NB4 (cell line): Measurements from ENCODE around the gene CDKL4.
A peak's percentile ranks its signal among the peaks of the same experiment; 100 is the strongest.
"Not testable (repeated sequence)": the region's sequence is repeated elsewhere in the genome, so short reads cannot be mapped to it uniquely, and the experiment has no call there.

Experiments
- DNase-seq: peaks from one replicate; pipeline ENCODE4 v3.0.0; 2010; ENCODE audit warnings: low read depth
- H3K4me3 ChIP-seq: one replicate; pipeline ENCODE4 v1.5.1; 2011; ENCODE audit warnings: mild to moderate bottlenecking, low read depth, low read length, moderate library complexity
- CTCF ChIP-seq: IDR thresholded peaks from one replicate; pipeline ENCODE4 v1.5.1; 2012; ENCODE audit warnings: low read depth, low read length
- MAX ChIP-seq: IDR thresholded peaks from 2 replicates; pipeline ENCODE4 v1.6.1; 2011; ENCODE audit warnings: low read depth, low read length
- MYC ChIP-seq: IDR thresholded peaks from 2 replicates; pipeline ENCODE4 v1.6.1; 2011; ENCODE audit warnings: low read depth, low read length
- POLR2A ChIP-seq: IDR thresholded peaks from 2 replicates; pipeline ENCODE4 v1.6.1; 2011; ENCODE audit warnings: mild to moderate bottlenecking; ENCODE audit not compliant: insufficient read length; ENCODE audit errors: extremely low read depth

The CDKL4 gene

GRCh38 chr2:39256040-39256439, 12.3 kb upstream of the CDKL4 start:
- H3K4me3 ChIP-seq, result no peak overlapping the region
- DNase-seq, result no peak
- TF ChIP-seq POLR2A (no peak), CTCF (no peak), MYC (no peak), MAX (no peak)

GRCh38 chr2:39252888-39253518, 9.2 kb upstream of the CDKL4 start:
- H3K4me3 ChIP-seq, result no peak overlapping the region
- DNase-seq, result no peak
- TF ChIP-seq MYC (no peak), MAX (no peak), CTCF (no peak), POLR2A (no peak)

- TF ChIP-seq MYC, result no peak
- no peak for TF ChIP-seq MAX
- TF ChIP-seq CTCF, result no peak
- TF ChIP-seq POLR2A, result no peak
- DNase-seq, result no peak
- H3K4me3 ChIP-seq, result no peak overlapping the region
Measured at GRCh38 chr2:39247512-39248043, 3.8 kb upstream of the CDKL4 start.

GRCh38 chr2:39246382-39246980, 2.7 kb upstream of the CDKL4 start:
- TF ChIP-seq MAX, result no peak
- no peak for TF ChIP-seq CTCF
- no peak for TF ChIP-seq POLR2A
- no peak for TF ChIP-seq MYC
- DNase-seq, result no peak
- H3K4me3 ChIP-seq, result no peak overlapping the region

- peak; percentile 76 for DNase-seq
- peak overlapping the region; percentile 48 for H3K4me3 ChIP-seq
- TF ChIP-seq POLR2A (peak; percentile 24), CTCF (peak; percentile 6)
Measured at GRCh38 chr2:39244963-39245625, 1.3 kb upstream of the CDKL4 start.

GRCh38 chr2:39244241-39244862, 582 bp upstream of the CDKL4 start:
- H3K4me3 ChIP-seq, DNase-seq: not testable (repeated sequence)
